ENCODE measurements around the gene GON4L.

Gene GON4L

GRCh38 chr1:155893389-155894142 is 36.6 kb upstream of the GON4L start:
- Histone ChIP-seq H3K36me3 (ENCODE audit: control insufficient read depth, insufficient read depth, low read length) (peaks cover 8% of the 10 kb centered on the region), H3K27me3 (ENCODE audit: control insufficient read depth, insufficient read depth, low read length, poor library complexity, severe bottlenecking) (no peaks in the 10 kb centered on the region), H3K9me3 (ENCODE audit: control insufficient read depth, low read length) (no peaks in the 10 kb centered on the region), H3K27ac (ENCODE audit: insufficient read depth, low read depth, low read length, poor library complexity, severe bottlenecking) (no peak overlapping the region), H3K4me1 (ENCODE audit: control insufficient read depth, insufficient read depth, low read length) (no peaks in the 10 kb centered on the region), H3K4me3 (ENCODE audit: insufficient read depth, low read depth, low read length) (no peak overlapping the region)
- WGBS, 2 experiments, result 91 to 93% methylated on average over 10 of the region's 10 CpGs

- no peak overlapping the region for H3K27ac ChIP-seq (ENCODE audit: insufficient read depth, low read depth, low read length, poor library complexity, severe bottlenecking)
- no peak overlapping the region for H3K4me3 ChIP-seq (ENCODE audit: insufficient read depth, low read depth, low read length)
- 70 to 76% methylated on average over 3 of the region's 3 CpGs for WGBS, 2 experiments
- peaks cover 6% of the 10 kb centered on the region for H3K36me3 ChIP-seq (ENCODE audit: control insufficient read depth, insufficient read depth, low read length)
- H3K9me3 ChIP-seq (ENCODE audit: control insufficient read depth, low read length), result no peaks in the 10 kb centered on the region
- no peaks in the 10 kb centered on the region for H3K27me3 ChIP-seq (ENCODE audit: control insufficient read depth, insufficient read depth, low read length, poor library complexity, severe bottlenecking)
- H3K4me1 ChIP-seq (ENCODE audit: control insufficient read depth, insufficient read depth, low read length), result no peaks in the 10 kb centered on the region
These were observed 35.8 kb upstream of the GON4L start for GRCh38 chr1:155892796-155893195.

- H3K36me3 ChIP-seq (ENCODE audit: control insufficient read depth, insufficient read depth, low read length), result no peaks in the 10 kb centered on the region
- no peaks in the 10 kb centered on the region for H3K9me3 ChIP-seq (ENCODE audit: control insufficient read depth, low read length)
- H3K27me3 ChIP-seq (ENCODE audit: control insufficient read depth, insufficient read depth, low read length, poor library complexity, severe bottlenecking), result no peaks in the 10 kb centered on the region
- 57 to 60% methylated on average over 3 of the region's 3 CpGs for WGBS, 2 experiments
- H3K4me3 ChIP-seq (ENCODE audit: insufficient read depth, low read depth, low read length), result no peak overlapping the region
- no peak overlapping the region for H3K27ac ChIP-seq (ENCODE audit: insufficient read depth, low read depth, low read length, poor library complexity, severe bottlenecking)
- no peaks in the 10 kb centered on the region for H3K4me1 ChIP-seq (ENCODE audit: control insufficient read depth, insufficient read depth, low read length)
These were observed 33.2 kb upstream of the GON4L start for GRCh38 chr1:155890251-155890650.

- Histone ChIP-seq H3K9me3 (ENCODE audit: control insufficient read depth, low read length) (no peaks in the 10 kb centered on the region), H3K36me3 (ENCODE audit: control insufficient read depth, insufficient read depth, low read length) (no peaks in the 10 kb centered on the region), H3K4me1 (ENCODE audit: control insufficient read depth, insufficient read depth, low read length) (no peaks in the 10 kb centered on the region), H3K27ac (ENCODE audit: insufficient read depth, low read depth, low read length, poor library complexity, severe bottlenecking) (no peak overlapping the region), H3K4me3 (ENCODE audit: insufficient read depth, low read depth, low read length) (no peak overlapping the region), H3K27me3 (ENCODE audit: control insufficient read depth, insufficient read depth, low read length, poor library complexity, severe bottlenecking) (no peaks in the 10 kb centered on the region)
- 77 to 95% methylated on average over 2 of the region's 2 CpGs for WGBS, 2 experiments
These were observed 32.6 kb upstream of the GON4L start for GRCh38 chr1:155889566-155889965.

- Histone ChIP-seq H3K27ac (ENCODE audit: insufficient read depth, low read depth, low read length, poor library complexity, severe bottlenecking) (no peak overlapping the region), H3K4me3 (ENCODE audit: insufficient read depth, low read depth, low read length) (no peak overlapping the region), H3K36me3 (ENCODE audit: control insufficient read depth, insufficient read depth, low read length) (no peaks in the 10 kb centered on the region), H3K27me3 (ENCODE audit: control insufficient read depth, insufficient read depth, low read length, poor library complexity, severe bottlenecking) (no peaks in the 10 kb centered on the region), H3K4me1 (ENCODE audit: control insufficient read depth, insufficient read depth, low read length) (no peaks in the 10 kb centered on the region), H3K9me3 (ENCODE audit: control insufficient read depth, low read length) (no peaks in the 10 kb centered on the region)
- 91 to 97% methylated on average over 4 to 5 of the region's 5 CpGs for WGBS, 2 experiments
These were observed 31.5 kb upstream of the GON4L start for GRCh38 chr1:155888481-155888880.

- Histone ChIP-seq H3K36me3 (ENCODE audit: control insufficient read depth, insufficient read depth, low read length) (no peaks in the 10 kb centered on the region), H3K9me3 (ENCODE audit: control insufficient read depth, low read length) (no peaks in the 10 kb centered on the region), H3K27me3 (ENCODE audit: control insufficient read depth, insufficient read depth, low read length, poor library complexity, severe bottlenecking) (no peaks in the 10 kb centered on the region), H3K27ac (ENCODE audit: insufficient read depth, low read depth, low read length, poor library complexity, severe bottlenecking) (no peak overlapping the region), H3K4me1 (ENCODE audit: control insufficient read depth, insufficient read depth, low read length) (no peaks in the 10 kb centered on the region), H3K4me3 (ENCODE audit: insufficient read depth, low read depth, low read length) (no peak overlapping the region)
These were observed 28.0 kb upstream of the GON4L start for GRCh38 chr1:155884982-155885381.

- H3K36me3 ChIP-seq (ENCODE audit: control insufficient read depth, insufficient read depth, low read length), result no peaks in the 10 kb centered on the region
- WGBS, 2 experiments, result 82 to 85% methylated on average over 9 of the region's 9 CpGs
- H3K4me3 ChIP-seq (ENCODE audit: insufficient read depth, low read depth, low read length), result no peak overlapping the region
These were observed 27.3 kb upstream of the GON4L start for GRCh38 chr1:155884031-155884960.

GRCh38 chr1:155882766-155883165 is 25.8 kb upstream of the GON4L start:
- WGBS, 2 experiments, result 85 to 91% methylated on average over 2 of the region's 2 CpGs
- Histone ChIP-seq H3K9me3 (ENCODE audit: control insufficient read depth, low read length) (no peaks in the 10 kb centered on the region), H3K27ac (ENCODE audit: insufficient read depth, low read depth, low read length, poor library complexity, severe bottlenecking) (no peak overlapping the region), H3K4me1 (ENCODE audit: control insufficient read depth, insufficient read depth, low read length) (no peaks in the 10 kb centered on the region), H3K4me3 (ENCODE audit: insufficient read depth, low read depth, low read length) (no peak overlapping the region), H3K27me3 (ENCODE audit: control insufficient read depth, insufficient read depth, low read length, poor library complexity, severe bottlenecking) (no peaks in the 10 kb centered on the region), H3K36me3 (ENCODE audit: control insufficient read depth, insufficient read depth, low read length) (no peaks in the 10 kb centered on the region)

More at GRCh38 chr1:155884031-155884960, 27.3 kb upstream of the GON4L start:
- no peak overlapping the region for H3K27ac ChIP-seq (ENCODE audit: insufficient read depth, low read depth, low read length, poor library complexity, severe bottlenecking)
- no peaks in the 10 kb centered on the region for H3K4me1 ChIP-seq (ENCODE audit: control insufficient read depth, insufficient read depth, low read length)
- H3K27me3 ChIP-seq (ENCODE audit: control insufficient read depth, insufficient read depth, low read length, poor library complexity, severe bottlenecking), result no peaks in the 10 kb centered on the region
- no peaks in the 10 kb centered on the region for H3K9me3 ChIP-seq (ENCODE audit: control insufficient read depth, low read length)

GRCh38 chr1:155882235-155882634 is 25.2 kb upstream of the GON4L start:
- Histone ChIP-seq H3K4me3 (ENCODE audit: insufficient read depth, low read depth, low read length) (no peak overlapping the region), H3K9me3 (ENCODE audit: control insufficient read depth, low read length) (no peaks in the 10 kb centered on the region), H3K27ac (ENCODE audit: insufficient read depth, low read depth, low read length, poor library complexity, severe bottlenecking) (no peak overlapping the region), H3K27me3 (ENCODE audit: control insufficient read depth, insufficient read depth, low read length, poor library complexity, severe bottlenecking) (no peaks in the 10 kb centered on the region), H3K4me1 (ENCODE audit: control insufficient read depth, insufficient read depth, low read length) (no peaks in the 10 kb centered on the region), H3K36me3 (ENCODE audit: control insufficient read depth, insufficient read depth, low read length) (no peaks in the 10 kb centered on the region)

- WGBS, 2 experiments, result 90 to 91% methylated on average over 6 of the region's 6 CpGs
These were observed 23.9 kb upstream of the GON4L start for GRCh38 chr1:155880950-155881349.

More at GRCh38 chr1:155880950-155881349, 23.9 kb upstream of the GON4L start:
- H3K27ac ChIP-seq (ENCODE audit: insufficient read depth, low read depth, low read length, poor library complexity, severe bottlenecking), result no peak overlapping the region
- H3K9me3 ChIP-seq (ENCODE audit: control insufficient read depth, low read length), result no peaks in the 10 kb centered on the region
- H3K4me3 ChIP-seq (ENCODE audit: insufficient read depth, low read depth, low read length), result no peak overlapping the region
- no peaks in the 10 kb centered on the region for H3K4me1 ChIP-seq (ENCODE audit: control insufficient read depth, insufficient read depth, low read length)
- no peaks in the 10 kb centered on the region for H3K36me3 ChIP-seq (ENCODE audit: control insufficient read depth, insufficient read depth, low read length)
- no peaks in the 10 kb centered on the region for H3K27me3 ChIP-seq (ENCODE audit: control insufficient read depth, insufficient read depth, low read length, poor library complexity, severe bottlenecking)
